ENCODE data around the gene GTPBP6. TPM values are rescaled to one million over a fixed set of nuclear protein-coding genes. Genes with fewer than 3 reads are reported as not detected.

Gene GTPBP6
- total RNA-seq, 6 experiments from 2014 or later, result 20.9 to 32.8 (median 23.2) TPM

- no peak for ATAC-seq
- no peaks in the 10 kb centered on the region for H3K4me1 ChIP-seq
- intact Hi-C loops (cut with DNase I), result no loop called here
- H3K36me3 ChIP-seq, result no peaks in the 10 kb centered on the region
- peak in 2 of 3 donors; percentile 15 to 39 for DNase-seq
- no peaks in the 10 kb centered on the region for H3K9me3 ChIP-seq
- H3K27ac ChIP-seq, result no peak overlapping the region
- no peaks in the 10 kb centered on the region for H3K27me3 ChIP-seq
- TF ChIP-seq POLR2A (IDR thresholded peaks at IDR 0.05), result no peak
- no peak for TF ChIP-seq CTCF (IDR thresholded peaks at IDR 0.05)
- 92% methylated on average over 19 of the region's 63 CpGs for WGBS (ENCODE audit: insufficient coverage, low coverage, low lambda C conversion rate, missing lambda C conversion rate)
- no peak overlapping the region for H3K4me3 ChIP-seq
These were observed 26.7 kb upstream of the GTPBP6 start for GRCh38 chrX:345020-345925.

GRCh38 chrX:344371-344901, 25.8 kb upstream of the GTPBP6 start:
- DNase-seq, result peak in 1 of 3 donors; percentile 48
- H3K9me3 ChIP-seq, result no peaks in the 10 kb centered on the region
- H3K27me3 ChIP-seq, result no peaks in the 10 kb centered on the region
- TF ChIP-seq CTCF (IDR thresholded peaks at IDR 0.05) (no peak), POLR2A (IDR thresholded peaks at IDR 0.05) (no peak)
- H3K36me3 ChIP-seq, result no peaks in the 10 kb centered on the region
- H3K27ac ChIP-seq, result no peak overlapping the region
- 100% methylated on average over 7 of the region's 47 CpGs for WGBS (ENCODE audit: insufficient coverage, low coverage, low lambda C conversion rate, missing lambda C conversion rate)
- H3K4me3 ChIP-seq, result no peak overlapping the region
- no peaks in the 10 kb centered on the region for H3K4me1 ChIP-seq
- intact Hi-C loops (cut with DNase I), result no loop called here
- ATAC-seq, result no peak

GRCh38 chrX:341541-342101, 23.0 kb upstream of the GTPBP6 start:
- H3K4me3 ChIP-seq, result no peak overlapping the region
- no peaks in the 10 kb centered on the region for H3K4me1 ChIP-seq
- no peak for TF ChIP-seq POLR2A (IDR thresholded peaks at IDR 0.05)
- TF ChIP-seq CTCF (IDR thresholded peaks at IDR 0.05), result no peak
- intact Hi-C loops (cut with DNase I), result no loop called here
- ATAC-seq (no peak), DNase-seq (peak in 2 of 3 donors; percentile 11 to 35)
- no peak overlapping the region for H3K27ac ChIP-seq
- H3K27me3 ChIP-seq, result no peaks in the 10 kb centered on the region
- no peaks in the 10 kb centered on the region for H3K9me3 ChIP-seq
- WGBS (ENCODE audit: insufficient coverage, low coverage, low lambda C conversion rate, missing lambda C conversion rate), result 90% methylated on average over 4 of the region's 36 CpGs
- no peaks in the 10 kb centered on the region for H3K36me3 ChIP-seq

- Histone ChIP-seq H3K9me3 (no peaks in the 10 kb centered on the region), H3K4me1 (no peaks in the 10 kb centered on the region), H3K36me3 (no peaks in the 10 kb centered on the region), H3K4me3 (no peak overlapping the region), H3K27ac (no peak overlapping the region), H3K27me3 (no peaks in the 10 kb centered on the region)
- peak in 2 of 3 donors; percentile 14 to 45 for DNase-seq
- ATAC-seq, result peak in 1 of 4 donors; percentile 28
- intact Hi-C loops (cut with DNase I), result no loop called here
- WGBS (ENCODE audit: insufficient coverage, low coverage, low lambda C conversion rate, missing lambda C conversion rate), result 94% methylated on average over 26 of the region's 52 CpGs
- TF ChIP-seq POLR2A (IDR thresholded peaks at IDR 0.05) (no peak), CTCF (IDR thresholded peaks at IDR 0.05) (no peak)
These were observed 22.2 kb upstream of the GTPBP6 start for GRCh38 chrX:340641-341423.

Data from right lobe of liver (tissue), 6 donors.